Tibial artery (tissue), 4 donors: ENCODE measurements around the gene UPK3A.

ENCODE experiments used
- DNase-seq, 2 donors: peaks; one replicate each; pipeline ENCODE4 v3.0.0-alpha.2; 2019
- H3K27ac ChIP-seq, 2 donors: fragments of 200-600 bp; sonication (generic) in 1 of 2; 1 replicate in 1 of 2; 2 replicates in 1 of 2; pipeline ENCODE4 v1.5.1; 2018 to 2019; ENCODE audit warnings: mild to moderate bottlenecking in 1 of 2
- H3K27me3 ChIP-seq, 2 donors: fragments of 200-600 bp; sonication (generic) in 1 of 2; one replicate each; pipeline versions ENCODE4 v1.5.1 to v1.6.0; 2016 to 2019
- H3K36me3 ChIP-seq, 3 donors: fragments of 200-600 bp; sonication (generic) in 2 of 3; one replicate each; pipeline ENCODE4 v1.5.1; 2016 to 2019; ENCODE audit warnings: mild to moderate bottlenecking in 2 of 3
- H3K4me1 ChIP-seq, 4 donors: fragments of 200-600 bp; sonication (generic) in 2 of 4; 1 replicate in 3 of 4; 2 replicates in 1 of 4; pipeline ENCODE4 v1.5.1; 2016 to 2019
- H3K4me3 ChIP-seq, 2 donors: fragments of 200-600 bp; sonication (generic) in 1 of 2; 1 replicate in 1 of 2; 2 replicates in 1 of 2; pipeline ENCODE4 v1.5.1; 2018 to 2019; ENCODE audit warnings: mild to moderate bottlenecking in 2 of 2
- H3K9me3 ChIP-seq, 3 donors: fragments of 200-600 bp; sonication (generic) in 1 of 3; one replicate each; pipeline ENCODE4 v1.5.1; 2016 to 2019
- CTCF ChIP-seq, 2 experiments: fragments of 200-600 bp in 1 of 2; fragments of 450-650 bp in 1 of 2; IDR thresholded peaks; one replicate each; pipeline ENCODE4 v1.5.1; 2017 to 2019; ENCODE audit warnings: antibody characterized with exemption in 2 of 2, mild to moderate bottlenecking in 1 of 2, moderate library complexity in 1 of 2
- intact Hi-C: fragments of 100-400 bp; cut with DNase I; formaldehyde crosslinking; loops from one replicate; pipeline ENCODE4 v1.15.0; 2023; ENCODE audit warnings: low total_unique reads

UPK3A gene

GRCh38 chr22:45306139-45306538 lies 21.4 kb downstream of the UPK3A start:
- H3K4me3 ChIP-seq = no peak overlapping the region
- no peaks in the 10 kb centered on the region for H3K36me3 ChIP-seq
- H3K27ac ChIP-seq = no peak overlapping the region
- intact Hi-C loops = no loop called here
- no peak for TF ChIP-seq CTCF (IDR thresholded peaks at IDR 0.05)
- DNase-seq = no peak
- H3K4me1 ChIP-seq = peaks cover 0 to 21% (median 12%) of the 10 kb centered on the region in 4 donors
- H3K9me3 ChIP-seq = no peaks in the 10 kb centered on the region
- H3K27me3 ChIP-seq = no peaks in the 10 kb centered on the region

- no peak for TF ChIP-seq CTCF (IDR thresholded peaks at IDR 0.05)
- H3K4me3 ChIP-seq = no peak overlapping the region
- DNase-seq = no peak
- no peaks in the 10 kb centered on the region for H3K27me3 ChIP-seq
- no peaks in the 10 kb centered on the region for H3K9me3 ChIP-seq
- intact Hi-C loops = no loop called here
- H3K4me1 ChIP-seq = peaks cover 0 to 24% (median 18%) of the 10 kb centered on the region in 4 donors
- no peaks in the 10 kb centered on the region for H3K36me3 ChIP-seq
- H3K27ac ChIP-seq = no peak overlapping the region
These were observed 23.7 kb downstream of the UPK3A start for GRCh38 chr22:45308391-45308956.

GRCh38 chr22:45308957-45309421 lies 24.2 kb downstream of the UPK3A start:
- TF ChIP-seq CTCF (IDR thresholded peaks at IDR 0.05) = no peak
- Histone ChIP-seq H3K4me1 (peaks cover 0 to 24% (median 19%) of the 10 kb centered on the region in 4 donors), H3K9me3 (no peaks in the 10 kb centered on the region), H3K27ac (peak overlapping the region; percentile 90 to 91), H3K27me3 (no peaks in the 10 kb centered on the region), H3K36me3 (no peaks in the 10 kb centered on the region), H3K4me3 (peak overlapping the region; percentile 92 to 100)
- no peak for DNase-seq
- intact Hi-C loops = loop anchor here (1.0 kb wide), 1 partner anchor 69 kb away; the partner anchor contains the start of gene KIAA0930

- no peaks in the 10 kb centered on the region for H3K36me3 ChIP-seq
- H3K27ac ChIP-seq = peak within 1 kb of the TSS; percentile 90 to 91
- H3K9me3 ChIP-seq = no peaks in the 10 kb centered on the region
- H3K4me1 ChIP-seq = peaks cover 0 to 26% (median 19%) of the 10 kb centered on the region in 4 donors
- peak within 1 kb of the TSS; percentile 92 to 100 for H3K4me3 ChIP-seq
- no peaks in the 10 kb centered on the region for H3K27me3 ChIP-seq
- intact Hi-C loops = loop anchor here (1.0 kb wide), 1 partner anchor 69 kb away; the partner anchor contains the start of gene KIAA0930
- peak; percentile 86 to 96 for DNase-seq
- peak in 1 of 2 experiments; percentile 14 for TF ChIP-seq CTCF (IDR thresholded peaks at IDR 0.05)
These were observed 24.9 kb downstream of the UPK3A start, which contains the start of gene FAM118A for GRCh38 chr22:45309422-45310227. FAM118A (plus strand) TSS chr22:45309934; CDS start chr22:45322380, 12,446 bp downstream.

- H3K9me3 ChIP-seq = no peaks in the 10 kb centered on the region
- DNase-seq = no peak
- H3K27me3 ChIP-seq = no peaks in the 10 kb centered on the region
- peak overlapping the region; percentile 90 to 91 for H3K27ac ChIP-seq
- H3K4me3 ChIP-seq = peak overlapping the region; percentile 92 to 100
- no peak for TF ChIP-seq CTCF (IDR thresholded peaks at IDR 0.05)
- no peaks in the 10 kb centered on the region for H3K36me3 ChIP-seq
- intact Hi-C loops = no loop called here
- peaks cover 0 to 26% (median 19%) of the 10 kb centered on the region in 4 donors for H3K4me1 ChIP-seq
These were observed 25.7 kb downstream of the UPK3A start for GRCh38 chr22:45310331-45310976.
